HG03135 (cell line): ENCODE data around the gene MYCBPAP.

Experiments
- ATAC-seq: cut with Tn5 transposase; IDR thresholded peaks from one replicate; pipeline ENCODE4 v1.9.1; 2021; ENCODE audit warnings: mild to moderate bottlenecking, moderate library complexity; ENCODE audit not compliant: unreplicated experiment

The MYCBPAP gene

DNA sequence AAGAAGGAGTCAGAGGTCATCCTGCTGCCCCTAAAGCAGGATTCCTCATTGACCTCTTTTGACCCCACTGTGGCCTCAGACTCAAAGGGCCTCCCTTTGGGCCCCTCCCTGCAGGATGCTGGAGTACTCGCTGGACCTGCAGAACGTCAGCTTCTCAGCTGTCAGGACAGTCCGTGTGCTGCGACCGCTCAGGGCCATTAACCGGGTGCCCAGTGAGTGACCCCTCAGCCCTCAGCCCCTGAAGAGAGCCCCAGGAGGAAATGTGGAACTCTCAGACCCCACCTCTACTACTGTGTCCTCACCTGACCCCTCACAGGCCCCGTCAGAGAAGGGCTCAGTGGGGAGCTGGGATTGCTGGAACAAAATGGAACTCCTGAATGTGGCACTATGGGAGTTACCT is 61.4 kb downstream of the MYCBPAP start:
- no peak for ATAC-seq

DNA sequence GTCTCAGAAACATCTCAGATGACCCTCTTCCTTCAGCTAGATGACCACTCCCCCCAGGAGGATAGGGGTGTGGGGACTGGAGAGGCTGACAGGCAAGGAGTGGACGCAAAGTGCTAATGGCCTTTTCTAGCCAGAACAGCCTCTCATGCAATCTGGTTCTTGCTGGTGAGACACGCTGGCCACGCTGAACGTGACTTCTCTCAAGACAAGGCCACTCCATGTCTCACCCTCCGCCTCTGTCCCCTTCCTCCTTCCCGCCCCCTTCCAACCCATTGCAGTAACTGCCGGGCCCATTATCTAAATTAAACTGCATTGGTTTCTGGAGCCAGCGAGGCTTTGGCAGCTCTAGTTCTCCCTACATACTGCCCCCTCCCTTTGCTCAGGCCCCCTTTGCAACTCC is 61.8 kb downstream of the MYCBPAP start:
- ATAC-seq: no peak

DNA sequence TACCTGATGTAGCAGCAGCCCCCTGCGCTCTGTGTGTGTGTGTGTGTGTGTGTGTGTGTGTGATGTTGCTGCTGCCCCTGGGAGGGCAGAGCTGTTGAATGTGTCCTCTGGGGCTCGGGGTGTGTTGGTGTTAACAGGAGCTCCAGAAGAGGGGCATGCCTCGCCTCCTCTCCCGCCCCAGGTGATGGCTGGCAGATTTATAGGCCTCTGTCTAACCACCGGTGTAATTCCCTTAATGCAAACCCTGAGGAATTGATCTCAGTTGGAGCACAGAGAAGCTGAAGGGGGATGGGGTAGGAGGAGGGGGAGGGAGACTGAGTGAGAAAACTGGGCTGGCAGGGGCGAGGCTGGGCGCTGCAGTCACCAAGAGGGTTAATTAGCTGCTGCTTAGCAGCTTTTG is 62.3 kb downstream of the MYCBPAP start:
- ATAC-seq: no peak

DNA sequence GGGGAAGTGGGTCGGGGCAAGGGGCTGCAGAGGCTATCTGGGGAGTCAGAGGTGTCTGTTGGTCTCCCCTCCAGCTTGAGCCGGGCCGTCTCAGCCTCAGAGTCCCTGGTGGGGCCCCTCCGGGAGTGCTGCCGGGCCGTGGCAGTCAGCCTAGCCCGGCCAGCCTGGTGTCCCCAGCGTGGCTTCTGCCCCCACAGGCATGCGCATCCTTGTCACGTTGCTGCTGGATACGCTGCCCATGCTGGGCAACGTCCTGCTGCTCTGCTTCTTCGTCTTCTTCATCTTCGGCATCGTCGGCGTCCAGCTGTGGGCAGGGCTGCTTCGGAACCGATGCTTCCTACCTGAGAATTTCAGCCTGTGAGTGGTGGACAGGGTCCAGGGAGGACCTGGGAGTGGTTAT is 63.4 kb downstream of the MYCBPAP start:
- no peak for ATAC-seq

DNA sequence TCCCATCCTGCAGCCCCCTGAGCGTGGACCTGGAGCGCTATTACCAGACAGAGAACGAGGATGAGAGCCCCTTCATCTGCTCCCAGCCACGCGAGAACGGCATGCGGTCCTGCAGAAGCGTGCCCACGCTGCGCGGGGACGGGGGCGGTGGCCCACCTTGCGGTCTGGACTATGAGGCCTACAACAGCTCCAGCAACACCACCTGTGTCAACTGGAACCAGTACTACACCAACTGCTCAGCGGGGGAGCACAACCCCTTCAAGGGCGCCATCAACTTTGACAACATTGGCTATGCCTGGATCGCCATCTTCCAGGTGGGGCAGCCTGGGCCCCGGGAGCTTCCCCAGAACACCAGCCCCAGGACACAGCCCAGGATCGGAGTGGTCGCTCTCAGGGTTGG is 64.3 kb downstream of the MYCBPAP start:
- ATAC-seq: no peak

DNA sequence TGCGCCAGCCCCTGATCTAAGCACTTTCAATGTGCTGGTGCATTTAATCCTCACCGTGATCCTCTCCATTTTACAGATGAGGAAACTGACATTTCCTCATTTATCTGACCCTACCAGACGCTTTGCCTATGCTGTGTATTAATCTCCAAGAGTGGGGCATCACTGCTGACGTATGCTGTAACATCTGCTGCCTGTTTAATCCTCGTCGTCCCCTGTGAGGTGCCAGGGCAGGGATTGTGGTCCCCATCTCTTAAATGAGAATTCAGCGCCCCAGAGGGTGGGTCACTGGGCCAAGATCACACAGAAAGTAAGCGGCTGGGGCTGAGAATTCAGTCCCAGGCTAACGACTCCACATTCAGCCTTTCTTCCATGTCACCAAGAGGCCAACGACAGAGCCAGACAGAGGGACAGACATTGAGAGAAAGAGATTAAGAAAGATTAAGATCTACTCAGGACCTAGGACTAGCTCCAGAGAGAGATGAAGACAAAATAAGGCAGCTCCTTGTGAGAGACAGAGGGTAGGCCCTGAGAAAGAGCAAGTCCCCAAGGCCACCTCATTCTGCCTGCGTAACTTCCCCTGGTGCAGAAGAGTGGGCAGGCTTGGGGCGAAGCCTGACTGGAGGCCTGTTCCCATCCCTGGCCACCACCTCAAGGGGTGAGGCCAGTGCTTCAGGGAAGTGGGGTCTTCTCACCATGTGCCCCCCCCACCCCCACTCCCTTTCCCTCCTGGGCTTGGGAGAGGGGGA is 65.8 kb downstream of the MYCBPAP start:
- no peak for ATAC-seq

DNA sequence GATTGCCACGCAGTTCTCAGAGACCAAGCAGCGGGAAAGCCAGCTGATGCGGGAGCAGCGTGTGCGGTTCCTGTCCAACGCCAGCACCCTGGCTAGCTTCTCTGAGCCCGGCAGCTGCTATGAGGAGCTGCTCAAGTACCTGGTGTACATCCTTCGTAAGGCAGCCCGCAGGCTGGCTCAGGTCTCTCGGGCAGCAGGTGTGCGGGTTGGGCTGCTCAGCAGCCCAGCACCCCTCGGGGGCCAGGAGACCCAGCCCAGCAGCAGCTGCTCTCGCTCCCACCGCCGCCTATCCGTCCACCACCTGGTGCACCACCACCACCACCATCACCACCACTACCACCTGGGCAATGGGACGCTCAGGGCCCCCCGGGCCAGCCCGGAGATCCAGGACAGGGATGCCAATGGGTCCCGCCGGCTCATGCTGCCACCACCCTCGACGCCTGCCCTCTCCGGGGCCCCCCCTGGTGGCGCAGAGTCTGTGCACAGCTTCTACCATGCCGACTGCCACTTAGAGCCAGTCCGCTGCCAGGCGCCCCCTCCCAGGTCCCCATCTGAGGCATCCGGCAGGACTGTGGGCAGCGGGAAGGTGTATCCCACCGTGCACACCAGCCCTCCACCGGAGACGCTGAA is 67.5 kb downstream of the MYCBPAP start:
- ATAC-seq: no peak

DNA sequence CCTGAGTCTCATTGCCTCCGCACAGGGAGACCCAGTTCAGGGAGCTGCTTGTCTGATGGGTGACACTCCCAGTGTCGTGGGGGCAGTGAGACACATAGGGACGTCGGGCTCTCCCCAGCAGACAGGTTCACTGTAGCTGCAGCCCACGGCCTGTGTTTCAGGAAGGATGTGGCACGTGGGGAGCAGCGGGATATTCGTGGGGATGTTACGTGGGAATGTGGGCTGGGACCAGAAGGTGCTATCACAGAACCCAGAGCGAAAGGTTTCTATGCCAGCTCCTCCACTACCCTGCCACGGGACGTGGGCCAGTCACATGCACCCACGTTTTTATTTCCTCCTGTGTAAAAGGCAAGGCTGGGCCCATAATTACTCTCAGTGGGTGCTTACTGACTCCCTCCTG is 68.6 kb downstream of the MYCBPAP start:
- ATAC-seq: no peak

DNA sequence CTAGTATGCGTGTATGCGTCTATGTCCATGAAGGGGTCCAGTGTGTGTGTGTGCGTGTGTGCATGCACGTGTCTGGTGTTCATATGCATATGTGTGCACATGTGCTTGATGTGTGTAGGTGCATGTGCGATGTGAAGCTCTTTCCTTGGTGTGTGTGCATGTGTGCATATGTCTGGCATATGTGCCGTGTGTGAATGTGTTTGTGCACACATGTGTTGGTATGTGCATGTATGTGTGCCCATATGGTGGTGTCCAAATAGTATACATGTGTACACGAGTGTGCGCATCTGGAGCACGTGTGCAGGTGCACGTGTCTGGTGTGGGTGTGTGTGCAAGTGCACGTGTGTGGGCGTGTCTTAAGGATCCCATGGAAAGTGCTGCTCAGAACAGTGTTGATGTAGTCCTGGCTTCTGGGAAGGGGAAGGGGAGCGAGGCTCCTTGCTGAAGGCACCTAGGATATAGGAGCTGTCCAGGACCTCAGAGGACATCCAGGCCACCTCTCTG is 69.3 kb downstream of the MYCBPAP start:
- no peak for ATAC-seq

DNA sequence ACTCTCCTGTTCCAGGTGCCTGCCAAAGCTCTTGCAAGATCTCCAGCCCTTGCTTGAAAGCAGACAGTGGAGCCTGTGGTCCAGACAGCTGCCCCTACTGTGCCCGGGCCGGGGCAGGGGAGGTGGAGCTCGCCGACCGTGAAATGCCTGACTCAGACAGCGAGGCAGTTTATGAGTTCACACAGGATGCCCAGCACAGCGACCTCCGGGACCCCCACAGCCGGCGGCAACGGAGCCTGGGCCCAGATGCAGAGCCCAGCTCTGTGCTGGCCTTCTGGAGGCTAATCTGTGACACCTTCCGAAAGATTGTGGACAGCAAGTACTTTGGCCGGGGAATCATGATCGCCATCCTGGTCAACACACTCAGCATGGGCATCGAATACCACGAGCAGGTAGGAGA is 69.9 kb downstream of the MYCBPAP start:
- ATAC-seq: no peak

DNA sequence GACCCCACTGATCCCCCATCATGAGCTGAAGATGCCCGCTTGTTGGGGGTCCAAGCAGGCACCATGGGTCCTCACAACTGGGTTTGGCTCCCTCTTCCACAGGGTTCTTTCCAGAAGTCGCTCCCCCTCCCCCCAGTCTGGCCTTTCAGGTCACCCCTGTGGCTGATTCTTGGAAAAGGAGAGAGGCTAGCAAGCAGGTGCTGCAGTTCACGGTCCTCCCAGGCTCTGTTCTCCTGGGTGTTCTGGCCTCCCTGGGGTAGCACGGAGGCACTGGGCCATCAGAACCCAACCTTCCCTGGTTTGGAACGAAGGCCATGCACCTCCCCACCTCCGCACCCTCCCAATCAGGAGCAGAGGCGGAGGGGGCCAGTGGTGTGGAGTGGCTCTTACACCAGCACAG is 71.2 kb downstream of the MYCBPAP start:
- no peak for ATAC-seq

DNA sequence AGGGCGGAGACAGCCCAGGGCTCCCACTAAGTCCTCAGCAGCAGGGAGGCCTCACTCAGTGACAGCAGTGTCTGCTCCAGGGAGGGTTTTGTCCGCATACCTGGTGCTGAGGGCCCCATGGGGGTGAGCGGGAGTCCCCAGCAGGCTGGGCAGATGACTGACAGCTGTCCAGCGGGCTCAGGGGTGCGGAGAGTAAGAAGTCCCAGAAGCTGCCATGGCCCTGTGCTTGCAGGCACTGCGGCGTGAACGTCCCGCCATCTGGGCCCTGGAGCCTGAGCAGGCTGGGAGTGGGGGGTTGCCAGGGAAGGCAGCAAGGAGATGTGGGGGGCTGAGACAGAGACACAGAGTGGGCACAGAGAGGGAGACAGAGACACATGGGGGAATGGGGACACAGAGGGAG is 72.4 kb downstream of the MYCBPAP start:
- ATAC-seq: no peak
